Measurements from ENCODE around the gene APPL1. TPM values are rescaled to one million over a fixed set of nuclear protein-coding genes. Genes with fewer than 3 reads are reported as not detected.

Gene APPL1
- total and polyA plus RNA-seq, 2 experiments from 2014 or later = 49.0 to 125 TPM

DNA sequence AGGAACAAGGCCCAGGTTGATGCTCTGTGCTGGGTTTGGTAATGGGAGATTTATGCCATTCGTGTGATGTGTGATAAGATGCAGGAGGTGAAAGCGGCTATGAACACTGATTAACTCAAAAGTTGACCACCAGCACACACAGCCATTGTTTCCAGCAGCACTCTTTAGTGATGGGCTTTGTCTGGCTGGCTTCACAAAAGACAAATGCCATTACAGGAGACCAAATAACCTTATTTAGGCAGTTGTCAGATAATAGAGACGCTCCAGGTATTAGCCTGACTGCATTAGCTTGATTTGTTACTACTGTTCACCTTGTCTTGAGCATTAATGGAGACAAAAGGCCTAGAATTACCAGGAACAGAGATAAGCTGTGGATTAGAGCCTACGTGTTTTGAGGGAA, 32.9 kb upstream of the APPL1 start:
- H3F3A ChIP-seq (replicated peaks; ENCODE audit: low read depth) = no peaks in the 10 kb centered on the region
- H3K27ac Mint-ChIP-seq = no peak overlapping the region
- H3K4me2 ChIP-seq = no peak overlapping the region
- no peak overlapping the region for H2AFZ ChIP-seq
- H3K36me3 Mint-ChIP-seq (ENCODE audit: low read depth) = no peaks in the 10 kb centered on the region
- H3K27ac ChIP-seq (ENCODE audit: low read depth) = no peak overlapping the region
- peaks cover 6% of the 10 kb centered on the region for H3K27me3 Mint-ChIP-seq (ENCODE audit: insufficient read depth, low read depth, poor library complexity)
- H3K4me1 Mint-ChIP-seq = peaks cover 14% of the 10 kb centered on the region
- peaks cover 22% of the 10 kb centered on the region for H3K4me1 ChIP-seq (ENCODE audit: insufficient read depth)
- H3K9me2 ChIP-seq (ENCODE audit: insufficient read depth) = no peaks in the 10 kb centered on the region
- no peak for ATAC-seq
- peaks cover 10% of the 10 kb centered on the region; the same call in 1 of the 2 replicates for H3K79me2 ChIP-seq (replicated peaks; ENCODE audit: insufficient read depth)
- TF ChIP-seq POLR2AphosphoS5 (IDR thresholded peaks at IDR 0.05; ENCODE audit: low read depth) = no peak
- no peak for TF ChIP-seq CREB1 (CRISPR knock-in tag; IDR thresholded peaks at IDR 0.05; ENCODE audit: low read depth)
- no peak for TF ChIP-seq ZNF331 (CRISPR knock-in tag; IDR thresholded peaks at IDR 0.05; ENCODE audit: low read depth)
- no peak for TF ChIP-seq REST (IDR thresholded peaks at IDR 0.05; ENCODE audit: unreplicated experiment)
- TF ChIP-seq, protein P1, sequence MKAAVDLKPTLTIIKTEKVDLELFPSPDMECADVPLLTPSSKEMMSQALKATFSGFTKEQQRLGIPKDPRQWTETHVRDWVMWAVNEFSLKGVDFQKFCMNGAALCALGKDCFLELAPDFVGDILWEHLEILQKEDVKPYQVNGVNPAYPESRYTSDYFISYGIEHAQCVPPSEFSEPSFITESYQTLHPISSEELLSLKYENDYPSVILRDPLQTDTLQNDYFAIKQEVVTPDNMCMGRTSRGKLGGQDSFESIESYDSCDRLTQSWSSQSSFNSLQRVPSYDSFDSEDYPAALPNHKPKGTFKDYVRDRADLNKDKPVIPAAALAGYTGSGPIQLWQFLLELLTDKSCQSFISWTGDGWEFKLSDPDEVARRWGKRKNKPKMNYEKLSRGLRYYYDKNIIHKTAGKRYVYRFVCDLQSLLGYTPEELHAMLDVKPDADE (IDR thresholded peaks at IDR 0.05) = no peak
- no peak for TF ChIP-seq JUNB (IDR thresholded peaks at IDR 0.05; ENCODE audit: unreplicated experiment)
- no peaks in the 10 kb centered on the region for H4K20me1 ChIP-seq (replicated peaks; ENCODE audit: insufficient read depth)
- no peaks in the 10 kb centered on the region for H3K27me3 ChIP-seq (ENCODE audit: insufficient read depth)
- H3K36me3 ChIP-seq (ENCODE audit: insufficient read depth) = no peaks in the 10 kb centered on the region
- no peak overlapping the region for H3K4me3 Mint-ChIP-seq
- no peak overlapping the region for H3K4me3 ChIP-seq
- no peaks in the 10 kb centered on the region for H3K9me3 Mint-ChIP-seq
- DNase-seq (ENCODE audit: low spot score) = no peak

- peaks cover 9% of the 10 kb centered on the region for H3K27me3 Mint-ChIP-seq (ENCODE audit: insufficient read depth, low read depth, poor library complexity)
- DNase-seq (ENCODE audit: low spot score) = peak; percentile 95
- TF ChIP-seq CREB1 (CRISPR knock-in tag; IDR thresholded peaks at IDR 0.05; ENCODE audit: low read depth) (peak; percentile 82), STAT1 (IDR thresholded peaks at IDR 0.05; ENCODE audit: unreplicated experiment) (no peak)
- TF ChIP-seq, protein P2, sequence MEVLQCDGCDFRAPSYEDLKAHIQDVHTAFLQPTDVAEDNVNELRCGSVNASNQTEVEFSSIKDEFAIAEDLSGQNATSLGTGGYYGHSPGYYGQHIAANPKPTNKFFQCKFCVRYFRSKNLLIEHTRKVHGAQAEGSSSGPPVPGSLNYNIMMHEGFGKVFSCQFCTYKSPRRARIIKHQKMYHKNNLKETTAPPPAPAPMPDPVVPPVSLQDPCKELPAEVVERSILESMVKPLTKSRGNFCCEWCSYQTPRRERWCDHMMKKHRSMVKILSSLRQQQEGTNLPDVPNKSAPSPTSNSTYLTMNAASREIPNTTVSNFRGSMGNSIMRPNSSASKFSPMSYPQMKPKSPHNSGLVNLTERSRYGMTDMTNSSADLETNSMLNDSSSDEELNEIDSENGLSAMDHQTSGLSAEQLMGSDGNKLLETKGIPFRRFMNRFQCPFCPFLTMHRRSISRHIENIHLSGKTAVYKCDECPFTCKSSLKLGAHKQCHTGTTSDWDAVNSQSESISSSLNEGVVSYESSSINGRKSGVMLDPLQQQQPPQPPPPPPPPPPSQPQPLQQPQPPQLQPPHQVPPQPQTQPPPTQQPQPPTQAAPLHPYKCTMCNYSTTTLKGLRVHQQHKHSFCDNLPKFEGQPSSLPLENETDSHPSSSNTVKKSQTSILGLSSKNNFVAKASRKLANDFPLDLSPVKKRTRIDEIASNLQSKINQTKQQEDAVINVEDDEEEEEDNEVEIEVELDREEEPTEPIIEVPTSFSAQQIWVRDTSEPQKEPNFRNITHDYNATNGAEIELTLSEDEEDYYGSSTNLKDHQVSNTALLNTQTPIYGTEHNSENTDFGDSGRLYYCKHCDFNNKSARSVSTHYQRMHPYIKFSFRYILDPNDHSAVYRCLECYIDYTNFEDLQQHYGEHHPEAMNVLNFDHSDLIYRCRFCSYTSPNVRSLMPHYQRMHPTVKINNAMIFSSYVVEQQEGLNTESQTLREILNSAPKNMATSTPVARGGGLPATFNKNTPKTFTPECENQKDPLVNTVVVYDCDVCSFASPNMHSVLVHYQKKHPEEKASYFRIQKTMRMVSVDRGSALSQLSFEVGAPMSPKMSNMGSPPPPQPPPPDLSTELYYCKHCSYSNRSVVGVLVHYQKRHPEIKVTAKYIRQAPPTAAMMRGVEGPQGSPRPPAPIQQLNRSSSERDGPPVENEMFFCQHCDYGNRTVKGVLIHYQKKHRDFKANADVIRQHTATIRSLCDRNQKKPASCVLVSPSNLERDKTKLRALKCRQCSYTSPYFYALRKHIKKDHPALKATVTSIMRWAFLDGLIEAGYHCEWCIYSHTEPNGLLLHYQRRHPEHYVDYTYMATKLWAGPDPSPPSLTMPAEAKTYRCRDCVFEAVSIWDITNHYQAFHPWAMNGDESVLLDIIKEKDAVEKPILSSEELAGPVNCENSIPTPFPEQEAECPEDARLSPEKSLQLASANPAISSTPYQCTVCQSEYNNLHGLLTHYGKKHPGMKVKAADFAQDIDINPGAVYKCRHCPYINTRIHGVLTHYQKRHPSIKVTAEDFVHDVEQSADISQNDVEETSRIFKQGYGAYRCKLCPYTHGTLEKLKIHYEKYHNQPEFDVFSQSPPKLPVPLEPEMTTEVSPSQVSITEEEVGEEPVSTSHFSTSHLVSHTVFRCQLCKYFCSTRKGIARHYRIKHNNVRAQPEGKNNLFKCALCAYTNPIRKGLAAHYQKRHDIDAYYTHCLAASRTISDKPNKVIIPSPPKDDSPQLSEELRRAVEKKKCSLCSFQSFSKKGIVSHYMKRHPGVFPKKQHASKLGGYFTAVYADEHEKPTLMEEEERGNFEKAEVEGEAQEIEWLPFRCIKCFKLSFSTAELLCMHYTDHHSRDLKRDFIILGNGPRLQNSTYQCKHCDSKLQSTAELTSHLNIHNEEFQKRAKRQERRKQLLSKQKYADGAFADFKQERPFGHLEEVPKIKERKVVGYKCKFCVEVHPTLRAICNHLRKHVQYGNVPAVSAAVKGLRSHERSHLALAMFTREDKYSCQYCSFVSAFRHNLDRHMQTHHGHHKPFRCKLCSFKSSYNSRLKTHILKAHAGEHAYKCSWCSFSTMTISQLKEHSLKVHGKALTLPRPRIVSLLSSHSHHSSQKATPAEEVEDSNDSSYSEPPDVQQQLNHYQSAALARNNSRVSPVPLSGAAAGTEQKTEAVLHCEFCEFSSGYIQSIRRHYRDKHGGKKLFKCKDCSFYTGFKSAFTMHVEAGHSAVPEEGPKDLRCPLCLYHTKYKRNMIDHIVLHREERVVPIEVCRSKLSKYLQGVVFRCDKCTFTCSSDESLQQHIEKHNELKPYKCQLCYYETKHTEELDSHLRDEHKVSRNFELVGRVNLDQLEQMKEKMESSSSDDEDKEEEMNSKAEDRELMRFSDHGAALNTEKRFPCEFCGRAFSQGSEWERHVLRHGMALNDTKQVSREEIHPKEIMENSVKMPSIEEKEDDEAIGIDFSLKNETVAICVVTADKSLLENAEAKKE (CRISPR knock-in tag; IDR thresholded peaks at IDR 0.05) = 0 out of 2 replicates have a peak, but pooled peaks have one; percentile 27
- TF ChIP-seq, protein P3, sequence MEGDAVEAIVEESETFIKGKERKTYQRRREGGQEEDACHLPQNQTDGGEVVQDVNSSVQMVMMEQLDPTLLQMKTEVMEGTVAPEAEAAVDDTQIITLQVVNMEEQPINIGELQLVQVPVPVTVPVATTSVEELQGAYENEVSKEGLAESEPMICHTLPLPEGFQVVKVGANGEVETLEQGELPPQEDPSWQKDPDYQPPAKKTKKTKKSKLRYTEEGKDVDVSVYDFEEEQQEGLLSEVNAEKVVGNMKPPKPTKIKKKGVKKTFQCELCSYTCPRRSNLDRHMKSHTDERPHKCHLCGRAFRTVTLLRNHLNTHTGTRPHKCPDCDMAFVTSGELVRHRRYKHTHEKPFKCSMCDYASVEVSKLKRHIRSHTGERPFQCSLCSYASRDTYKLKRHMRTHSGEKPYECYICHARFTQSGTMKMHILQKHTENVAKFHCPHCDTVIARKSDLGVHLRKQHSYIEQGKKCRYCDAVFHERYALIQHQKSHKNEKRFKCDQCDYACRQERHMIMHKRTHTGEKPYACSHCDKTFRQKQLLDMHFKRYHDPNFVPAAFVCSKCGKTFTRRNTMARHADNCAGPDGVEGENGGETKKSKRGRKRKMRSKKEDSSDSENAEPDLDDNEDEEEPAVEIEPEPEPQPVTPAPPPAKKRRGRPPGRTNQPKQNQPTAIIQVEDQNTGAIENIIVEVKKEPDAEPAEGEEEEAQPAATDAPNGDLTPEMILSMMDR (conservative IDR thresholded peaks at IDR 0.05; ENCODE audit: low read depth in 2 of 2) = no peak; a peak in 1 of 4 replicates
Measured at GRCh38 chr3:57199895-57200297, 27.6 kb upstream of the APPL1 start, which contains the start of gene HESX1. Gene HESX1 (minus strand): TSS chr3:57199978. CDS start chr3:57199918, 60 bp downstream.

More at GRCh38 chr3:57199895-57200297, 27.6 kb upstream of the APPL1 start, which contains the start of gene HESX1:
- Histone ChIP-seq H3K9me2 (ENCODE audit: insufficient read depth) (no peaks in the 10 kb centered on the region), H3K4me1 (ENCODE audit: insufficient read depth) (peaks cover 42% of the 10 kb centered on the region), H3K36me3 (ENCODE audit: insufficient read depth) (no peaks in the 10 kb centered on the region), H3K4me2 (peak within 1 kb of the TSS; percentile 65), H2AFZ (no peak within 1 kb of the TSS), H3K79me2 (replicated peaks; ENCODE audit: insufficient read depth) (peaks cover 10% of the 10 kb centered on the region; the same call in 1 of the 2 replicates), H3K27me3 (ENCODE audit: insufficient read depth) (no peaks in the 10 kb centered on the region), H3K4me3 (peak within 1 kb of the TSS; percentile 51), H3K27ac (ENCODE audit: low read depth) (no peak within 1 kb of the TSS), H3F3A (replicated peaks; ENCODE audit: low read depth) (no peaks in the 10 kb centered on the region), H4K20me1 (replicated peaks; ENCODE audit: insufficient read depth) (no peaks in the 10 kb centered on the region)
- Mint-ChIP-seq H3K27ac (peak within 1 kb of the TSS; percentile 90), H3K4me1 (peaks cover 31% of the 10 kb centered on the region), H3K36me3 (ENCODE audit: low read depth) (no peaks in the 10 kb centered on the region), H3K4me3 (peak within 1 kb of the TSS; percentile 72), H3K9me3 (no peaks in the 10 kb centered on the region)
- ATAC-seq = peak; percentile 98
